HFF-Myc (cell line): ENCODE measurements around the gene STARD3.

Experiments used
- DNase-seq: peaks from one replicate; pipeline ENCODE4 v3.0.0-alpha.2; 2011; ENCODE audit warnings: low read depth; ENCODE audit errors: extremely low read depth
- H3K4me3 ChIP-seq: replicated peaks from 2 replicates; pipeline ENCODE4 v1.5.1; 2011; ENCODE audit warnings: low read depth, mild to moderate bottlenecking, control low read depth, low read length
- TF ChIP-seq, protein P1 (sequence below): IDR thresholded peaks from 2 replicates; pipeline ENCODE4 v1.5.1; 2012; ENCODE audit warnings: mild to moderate bottlenecking, low read depth, low read length, control low read depth; ENCODE audit errors: missing control alignments

The STARD3 gene

DNA sequence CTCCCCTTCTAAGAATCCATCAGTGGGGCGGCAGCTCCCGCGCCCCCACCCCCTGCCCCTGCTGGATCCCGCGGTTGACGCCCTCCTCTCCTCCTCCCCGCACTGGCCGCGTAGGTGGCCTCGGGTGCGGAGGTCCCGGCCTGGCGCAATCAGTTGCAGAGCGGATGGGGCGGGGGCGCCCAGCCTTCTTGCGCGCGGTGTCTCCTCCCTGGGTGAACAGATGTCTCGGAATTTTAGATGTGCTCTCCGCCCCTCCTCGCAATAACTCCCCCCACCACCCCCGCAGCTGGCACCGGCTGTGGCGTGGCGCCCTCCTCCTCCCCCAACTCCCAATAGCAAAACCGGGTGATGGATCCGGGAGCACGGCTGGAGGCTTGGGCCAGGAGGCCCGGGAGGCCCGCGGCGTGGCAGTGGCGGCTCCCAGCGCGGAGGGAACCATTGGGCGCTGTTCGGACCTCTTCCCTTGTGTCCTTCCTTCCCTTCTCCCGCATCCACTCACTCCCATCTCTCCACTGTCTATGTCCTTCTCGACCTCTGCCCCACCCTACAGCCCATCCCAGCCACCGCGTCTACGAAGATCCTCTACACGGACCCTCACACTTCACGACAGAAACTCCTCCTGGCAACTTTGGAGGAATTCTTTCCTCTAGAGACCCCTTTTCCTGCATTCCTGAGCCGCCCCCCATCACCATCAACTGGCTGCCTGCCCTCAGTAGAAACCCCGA lies 40.2 kb upstream of the STARD3 start:
- DNase-seq, result no peak
- TF ChIP-seq, protein P1, sequence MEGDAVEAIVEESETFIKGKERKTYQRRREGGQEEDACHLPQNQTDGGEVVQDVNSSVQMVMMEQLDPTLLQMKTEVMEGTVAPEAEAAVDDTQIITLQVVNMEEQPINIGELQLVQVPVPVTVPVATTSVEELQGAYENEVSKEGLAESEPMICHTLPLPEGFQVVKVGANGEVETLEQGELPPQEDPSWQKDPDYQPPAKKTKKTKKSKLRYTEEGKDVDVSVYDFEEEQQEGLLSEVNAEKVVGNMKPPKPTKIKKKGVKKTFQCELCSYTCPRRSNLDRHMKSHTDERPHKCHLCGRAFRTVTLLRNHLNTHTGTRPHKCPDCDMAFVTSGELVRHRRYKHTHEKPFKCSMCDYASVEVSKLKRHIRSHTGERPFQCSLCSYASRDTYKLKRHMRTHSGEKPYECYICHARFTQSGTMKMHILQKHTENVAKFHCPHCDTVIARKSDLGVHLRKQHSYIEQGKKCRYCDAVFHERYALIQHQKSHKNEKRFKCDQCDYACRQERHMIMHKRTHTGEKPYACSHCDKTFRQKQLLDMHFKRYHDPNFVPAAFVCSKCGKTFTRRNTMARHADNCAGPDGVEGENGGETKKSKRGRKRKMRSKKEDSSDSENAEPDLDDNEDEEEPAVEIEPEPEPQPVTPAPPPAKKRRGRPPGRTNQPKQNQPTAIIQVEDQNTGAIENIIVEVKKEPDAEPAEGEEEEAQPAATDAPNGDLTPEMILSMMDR, result no peak

DNA sequence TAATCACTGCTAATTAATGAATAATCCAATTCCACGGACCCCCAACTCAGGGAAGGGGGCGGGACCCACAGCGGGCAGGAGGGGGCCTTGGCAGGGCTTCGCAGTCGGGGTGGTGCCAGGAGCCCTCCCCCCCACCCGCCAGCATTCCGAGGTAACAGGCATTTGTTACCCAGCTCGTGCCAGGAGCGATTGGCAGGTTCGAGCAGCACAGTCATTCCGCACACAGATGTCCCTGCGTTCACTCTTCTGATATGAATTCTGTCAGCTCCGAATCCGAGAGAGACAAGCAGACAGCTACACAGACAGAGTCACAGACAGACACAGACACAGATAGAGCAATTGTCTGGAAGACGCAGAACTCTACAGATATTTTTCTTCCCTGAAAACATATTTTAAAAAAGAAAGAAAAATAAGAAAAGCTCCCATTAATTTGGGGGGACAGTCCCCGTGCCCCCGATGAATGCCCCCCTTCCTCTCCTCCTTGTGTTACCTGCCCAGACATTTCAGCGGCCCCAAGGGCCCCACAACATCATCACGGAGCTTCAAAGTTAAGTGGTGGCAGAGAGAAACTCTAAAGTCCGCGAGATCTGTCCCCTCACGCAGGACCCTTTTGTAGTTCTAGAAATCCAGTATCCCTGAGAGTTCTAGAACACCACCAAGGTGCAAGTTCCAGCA lies 39.4 kb upstream of the STARD3 start:
- no peak for DNase-seq
- H3K4me3 ChIP-seq, result no peak overlapping the region
- TF ChIP-seq, protein P1, result no peak

More for the DNA sequence above, 40.2 kb upstream of the STARD3 start:
- no peak overlapping the region for H3K4me3 ChIP-seq

DNA sequence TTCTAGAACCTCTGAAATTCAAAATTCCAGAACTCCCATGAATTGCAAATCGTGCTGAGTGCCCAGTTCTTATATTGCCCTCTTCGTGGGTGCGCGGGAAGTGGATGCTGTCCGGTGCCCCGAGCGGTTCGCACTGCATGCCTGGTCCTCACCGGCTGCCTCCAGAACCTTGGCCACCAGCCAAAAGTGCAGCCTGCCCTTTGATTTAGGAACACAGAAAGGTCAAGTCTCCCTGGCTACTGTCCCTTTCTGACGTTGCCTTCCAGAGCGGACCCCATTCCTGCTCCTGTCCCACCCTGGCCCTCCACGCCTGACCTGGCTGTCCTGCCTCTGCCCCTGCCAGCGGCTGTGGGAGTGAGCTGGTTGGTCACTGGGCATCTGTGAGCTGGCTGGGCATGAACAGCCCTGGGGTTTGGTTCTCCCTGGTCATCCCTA lies 38.9 kb upstream of the STARD3 start:
- no peak for DNase-seq
- no peak overlapping the region for H3K4me3 ChIP-seq
- TF ChIP-seq, protein P1, result no peak

DNA sequence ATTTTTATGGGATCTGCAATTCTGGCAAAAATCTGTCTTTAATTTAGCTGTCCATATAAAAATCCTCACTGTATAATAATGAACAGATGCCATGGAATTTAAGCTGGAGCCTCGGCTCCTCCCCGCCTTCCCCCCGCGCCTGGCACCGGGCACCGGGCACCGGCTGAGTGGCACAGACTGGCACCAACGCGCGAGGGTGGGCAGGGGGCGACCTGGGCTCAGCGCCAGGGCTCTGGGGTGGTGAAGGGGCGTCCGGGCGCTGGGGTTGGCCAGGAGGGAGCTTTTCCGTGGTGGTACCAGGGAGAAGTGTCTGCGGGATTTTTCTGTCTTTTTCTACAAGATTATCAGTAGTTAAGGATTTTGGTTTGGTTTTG lies 38.3 kb upstream of the STARD3 start:
- no peak for DNase-seq
- no peak overlapping the region for H3K4me3 ChIP-seq
- TF ChIP-seq, protein P1, result no peak

DNA sequence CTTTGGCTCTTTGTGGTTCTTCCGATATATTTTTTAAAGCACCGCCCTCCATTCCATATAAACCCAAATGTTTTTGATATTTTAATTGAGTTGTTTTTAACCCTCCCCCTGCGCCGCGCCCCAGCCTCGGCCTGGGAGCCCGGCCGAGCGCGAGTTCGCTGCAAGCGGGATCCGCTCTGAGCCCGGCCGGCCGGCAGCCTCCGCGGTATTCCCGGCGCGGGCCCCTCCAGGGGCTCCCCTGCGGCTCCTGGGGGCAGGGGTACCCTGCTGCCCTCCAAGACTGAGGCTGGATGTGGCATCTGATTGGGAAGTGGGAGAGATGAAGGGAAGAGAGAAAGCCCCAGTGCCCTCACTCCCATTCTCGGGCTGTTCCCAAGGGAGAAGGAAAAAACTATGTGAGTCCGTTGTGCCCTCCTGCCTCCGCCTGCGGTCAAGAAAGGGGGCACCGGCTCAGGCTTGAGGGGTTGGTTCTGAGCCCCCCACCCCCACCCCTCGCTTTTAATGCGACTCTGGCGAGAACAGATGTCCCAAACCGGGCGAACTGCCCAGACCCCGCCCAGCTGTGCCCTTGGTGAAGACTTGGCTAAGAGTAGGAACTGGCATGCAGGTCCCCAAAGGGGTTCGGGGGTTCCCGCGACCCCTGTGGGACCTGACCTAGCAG lies 37.8 kb upstream of the STARD3 start:
- H3K4me3 ChIP-seq, result no peak overlapping the region
- no peak for DNase-seq
- TF ChIP-seq, protein P1, result no peak

DNA sequence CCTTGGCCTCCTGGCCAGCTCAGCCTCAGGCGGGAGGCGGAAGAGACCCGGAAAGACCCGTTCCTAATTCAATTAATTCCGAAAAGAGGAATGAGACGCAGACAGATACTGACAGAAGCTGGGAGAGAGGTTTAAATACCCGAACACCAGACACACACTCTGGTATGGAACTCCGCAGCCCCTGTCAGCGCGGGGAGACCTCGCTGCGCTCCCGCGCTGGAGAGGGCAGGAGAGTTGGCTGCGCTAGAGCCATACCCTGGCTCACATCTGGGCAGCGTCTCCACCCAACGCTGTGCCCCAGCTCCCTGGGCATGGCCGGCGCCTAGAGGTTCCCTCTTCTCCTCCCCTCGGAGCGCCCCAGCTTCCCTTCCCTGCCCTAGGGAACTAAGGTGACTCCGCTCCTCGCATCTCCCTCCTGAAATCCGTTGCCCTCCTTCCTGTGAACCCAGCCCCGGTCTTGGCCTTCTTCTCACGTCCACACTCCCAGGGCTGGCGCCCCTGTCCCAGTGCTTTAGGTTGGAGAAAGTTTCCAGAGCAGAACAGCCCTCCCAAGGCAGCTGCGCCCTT lies 37.2 kb upstream of the STARD3 start:
- TF ChIP-seq, protein P1, result no peak
- no peak for DNase-seq
- H3K4me3 ChIP-seq, result no peak overlapping the region
